Vagina (tissue), 2 donors: ENCODE results near the gene MRPL39. TPM values are rescaled to one million over a fixed set of nuclear protein-coding genes. Genes with fewer than 3 reads are reported as not detected.

Experiments used
- DNase-seq, 2 donors: peaks; one replicate each; pipeline ENCODE4 v3.0.0-alpha.2; 2017; ENCODE audit errors: extremely low spot score in 2 of 2
- H3K27ac ChIP-seq: fragments of 200-600 bp; sonication (generic); one replicate; pipeline ENCODE4 v1.5.1; 2019
- H3K27me3 ChIP-seq: fragments of 200-600 bp; sonication (generic); one replicate; pipeline ENCODE4 v1.5.1; 2019
- H3K36me3 ChIP-seq, 2 donors: fragments of 200-600 bp; sonication (generic); one replicate each; pipeline ENCODE4 v1.5.1; 2017 to 2019
- H3K4me1 ChIP-seq: fragments of 200-600 bp; sonication (generic); one replicate; pipeline ENCODE4 v1.5.1; 2019
- H3K4me3 ChIP-seq, 2 donors: fragments of 200-600 bp; sonication (generic); 1 replicate in 1 of 2; 2 replicates in 1 of 2; pipeline ENCODE4 v1.5.1; 2016 to 2019
- H3K9me3 ChIP-seq: fragments of 200-600 bp; sonication (generic); one replicate; pipeline ENCODE4 v1.5.1; 2019
- POLR2A ChIP-seq, 2 donors: fragments of 450-650 bp; IDR thresholded peaks; one replicate each; pipeline ENCODE4 v1.6.1; 2017; ENCODE audit warnings: antibody characterized with exemption in 2 of 2, mild to moderate bottlenecking in 2 of 2, moderate library complexity in 2 of 2
- POLR2AphosphoS5 ChIP-seq, 2 donors: sonication (generic); formaldehyde crosslinking; IDR thresholded peaks; one replicate each; pipeline ENCODE4 v1.9.0; 2017; ENCODE audit warnings: antibody characterized with exemption in 2 of 2, mild to moderate bottlenecking in 2 of 2, low read depth in 1 of 2; ENCODE audit not compliant: insufficient read depth in 1 of 2
- intact Hi-C: fragments of 100-400 bp; cut with DNase I; formaldehyde crosslinking; loops from one replicate; pipeline ENCODE4 v1.15.1; 2023
- microRNA counts, 2 donors: library from miRNA; unstranded; fragments of <30 nt; microRNA quantifications; one replicate each; lab custom pipeline; 2016 to 2017
- total RNA-seq: library from RNA; depleted of rRNA; stranded (reverse); fragments of >200 nt; gene quantifications from one replicate; pipeline ENCODE4 v1.2.3, GENCODE V29; 2016
- TF ChIP-seq, protein P1 (sequence below), 3 experiments: fragments of 450-650 bp in 2 of 3; fragments of 200-600 bp in 1 of 3; sonication (generic) in 1 of 3; IDR thresholded peaks; one replicate each; pipeline ENCODE4 v1.5.1; 2017 to 2019; ENCODE audit warnings: antibody characterized with exemption in 3 of 3, mild to moderate bottlenecking in 2 of 3, moderate library complexity in 2 of 3

The MRPL39 gene
- total RNA-seq, 1 donor from 2014 or later = 8.8 TPM

DNA sequence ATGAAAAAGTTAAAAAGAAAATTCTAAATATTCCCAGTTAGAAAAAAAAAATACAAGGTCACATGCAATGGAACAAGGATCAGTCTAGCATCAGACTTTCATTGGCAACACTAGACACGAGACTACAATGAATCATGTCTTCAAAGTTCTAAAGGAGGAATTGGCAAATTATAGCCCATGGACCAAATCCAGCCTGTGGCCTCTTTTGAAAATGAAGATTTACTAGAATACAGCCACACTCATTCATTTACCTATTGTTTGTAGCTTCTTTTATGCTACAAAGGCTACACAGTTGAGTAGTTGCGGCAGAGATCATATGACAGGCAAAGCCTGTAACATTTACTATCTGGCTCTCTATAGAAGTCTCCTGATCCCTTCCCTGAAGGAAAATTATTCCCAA is 71.4 kb downstream of the MRPL39 start:
- intact Hi-C loops = no loop called here
- Histone ChIP-seq H3K36me3 (no peaks in the 10 kb centered on the region), H3K9me3 (no peaks in the 10 kb centered on the region), H3K27ac (no peak overlapping the region), H3K4me3 (no peak overlapping the region), H3K4me1 (no peaks in the 10 kb centered on the region), H3K27me3 (no peaks in the 10 kb centered on the region)
- TF ChIP-seq POLR2A (IDR thresholded peaks at IDR 0.05) (no peak), POLR2AphosphoS5 (IDR thresholded peaks at IDR 0.05; ENCODE audit: insufficient read depth in 1 of 2, low read depth in 1 of 2) (no peak)
- TF ChIP-seq, protein P1, sequence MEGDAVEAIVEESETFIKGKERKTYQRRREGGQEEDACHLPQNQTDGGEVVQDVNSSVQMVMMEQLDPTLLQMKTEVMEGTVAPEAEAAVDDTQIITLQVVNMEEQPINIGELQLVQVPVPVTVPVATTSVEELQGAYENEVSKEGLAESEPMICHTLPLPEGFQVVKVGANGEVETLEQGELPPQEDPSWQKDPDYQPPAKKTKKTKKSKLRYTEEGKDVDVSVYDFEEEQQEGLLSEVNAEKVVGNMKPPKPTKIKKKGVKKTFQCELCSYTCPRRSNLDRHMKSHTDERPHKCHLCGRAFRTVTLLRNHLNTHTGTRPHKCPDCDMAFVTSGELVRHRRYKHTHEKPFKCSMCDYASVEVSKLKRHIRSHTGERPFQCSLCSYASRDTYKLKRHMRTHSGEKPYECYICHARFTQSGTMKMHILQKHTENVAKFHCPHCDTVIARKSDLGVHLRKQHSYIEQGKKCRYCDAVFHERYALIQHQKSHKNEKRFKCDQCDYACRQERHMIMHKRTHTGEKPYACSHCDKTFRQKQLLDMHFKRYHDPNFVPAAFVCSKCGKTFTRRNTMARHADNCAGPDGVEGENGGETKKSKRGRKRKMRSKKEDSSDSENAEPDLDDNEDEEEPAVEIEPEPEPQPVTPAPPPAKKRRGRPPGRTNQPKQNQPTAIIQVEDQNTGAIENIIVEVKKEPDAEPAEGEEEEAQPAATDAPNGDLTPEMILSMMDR (IDR thresholded peaks at IDR 0.05) = no peak
- no peak for DNase-seq

MicroRNAs encoded within 50 kb of the gene (microRNA counts, 767-probe panel; counts per million panel counts)
- 4,087 to 5,464 counts per million in 2 donors for microRNA hsa-miR-155-5p (lab: Ali Mortazavi, UCI)

Other genes with a start within 250 kb of the MRPL39 start
- gene JAM2, start 31.8 kb upstream of the MRPL39 start, total RNA-seq = 9.1 TPM
- 74.9 TPM for gene ATP5PF, start 127.4 kb upstream of the MRPL39 start, total RNA-seq
- 23.3 TPM for gene GABPA, start 127.5 kb upstream of the MRPL39 start, total RNA-seq